ENCODE measurements around the gene NXPH4.

Gene NXPH4

GRCh38 chr12:57216014-57216911 lies at the start of gene NXPH4:
NXPH4 (plus strand) TSS chr12:57216794; CDS start chr12:57216970, 176 bp downstream.
- in situ Hi-C loops (cut with MboI; ENCODE audit: low sequenced_read_pairs), result no loop called here

GRCh38 chr12:57166971-57167371 lies 49.6 kb upstream of the NXPH4 start:
- in situ Hi-C loops (cut with MboI; ENCODE audit: low sequenced_read_pairs), result no loop called here

- in situ Hi-C loops (cut with MboI; ENCODE audit: low sequenced_read_pairs), result no loop called here
Measured at GRCh38 chr12:57168058-57168457, 48.5 kb upstream of the NXPH4 start.

GRCh38 chr12:57169046-57169795 lies 47.4 kb upstream of the NXPH4 start:
- in situ Hi-C loops (cut with MboI; ENCODE audit: low sequenced_read_pairs), result no loop called here

- in situ Hi-C loops (cut with MboI; ENCODE audit: low sequenced_read_pairs), result no loop called here
Measured at GRCh38 chr12:57169969-57170368, 46.6 kb upstream of the NXPH4 start.

GRCh38 chr12:57170408-57170807 lies 46.2 kb upstream of the NXPH4 start:
- in situ Hi-C loops (cut with MboI; ENCODE audit: low sequenced_read_pairs), result no loop called here

- in situ Hi-C loops (cut with MboI; ENCODE audit: low sequenced_read_pairs), result no loop called here
Measured at GRCh38 chr12:57170927-57171326, 45.7 kb upstream of the NXPH4 start.

- in situ Hi-C loops (cut with MboI; ENCODE audit: low sequenced_read_pairs), result no loop called here
Measured at GRCh38 chr12:57171668-57172067, 44.9 kb upstream of the NXPH4 start.

GRCh38 chr12:57173089-57173488 lies 43.5 kb upstream of the NXPH4 start:
- in situ Hi-C loops (cut with MboI; ENCODE audit: low sequenced_read_pairs), result no loop called here

GRCh38 chr12:57173683-57174082 lies 42.9 kb upstream of the NXPH4 start:
- in situ Hi-C loops (cut with MboI; ENCODE audit: low sequenced_read_pairs), result no loop called here

- in situ Hi-C loops (cut with MboI; ENCODE audit: low sequenced_read_pairs), result no loop called here
Measured at GRCh38 chr12:57175428-57176138, 41.0 kb upstream of the NXPH4 start.

GRCh38 chr12:57176139-57176477 lies 40.5 kb upstream of the NXPH4 start:
- in situ Hi-C loops (cut with MboI; ENCODE audit: low sequenced_read_pairs), result no loop called here

- in situ Hi-C loops (cut with MboI; ENCODE audit: low sequenced_read_pairs), result no loop called here
Measured at GRCh38 chr12:57176846-57177245, 39.7 kb upstream of the NXPH4 start.

GRCh38 chr12:57177354-57177753 lies 39.2 kb upstream of the NXPH4 start:
- in situ Hi-C loops (cut with MboI; ENCODE audit: low sequenced_read_pairs), result no loop called here

GRCh38 chr12:57178213-57178612 lies 38.4 kb upstream of the NXPH4 start:
- in situ Hi-C loops (cut with MboI; ENCODE audit: low sequenced_read_pairs), result no loop called here

- in situ Hi-C loops (cut with MboI; ENCODE audit: low sequenced_read_pairs), result no loop called here
Measured at GRCh38 chr12:57179331-57180086, 37.1 kb upstream of the NXPH4 start.

GRCh38 chr12:57180321-57180989 lies 36.1 kb upstream of the NXPH4 start:
- in situ Hi-C loops (cut with MboI; ENCODE audit: low sequenced_read_pairs), result no loop called here

- in situ Hi-C loops (cut with MboI; ENCODE audit: low sequenced_read_pairs), result no loop called here
Measured at GRCh38 chr12:57181072-57181471, 35.5 kb upstream of the NXPH4 start.

- in situ Hi-C loops (cut with MboI; ENCODE audit: low sequenced_read_pairs), result no loop called here
Measured at GRCh38 chr12:57181561-57182155, 34.9 kb upstream of the NXPH4 start.

Data from hTERT RPE-1 (cell line).